GM06990 (cell line): ENCODE data around the gene E2F4.

Source experiments
- DNase-seq: peaks from one replicate; pipeline ENCODE4 v3.0.0-alpha.2; 2011; ENCODE audit not compliant: insufficient read length; ENCODE audit errors: extremely low read depth
- H3K27me3 ChIP-seq: replicated peaks from 2 replicates; pipeline ENCODE4 v1.6.0; 2011; ENCODE audit warnings: low read length; ENCODE audit not compliant: control insufficient read depth, insufficient read depth
- H3K36me3 ChIP-seq: 2 replicates; pipeline ENCODE4 v1.5.1; 2011; ENCODE audit warnings: low read length; ENCODE audit not compliant: control insufficient read depth, insufficient read depth
- H3K4me3 ChIP-seq: replicated peaks from 2 replicates; pipeline ENCODE4 v1.5.1; 2011; ENCODE audit warnings: low read depth, mild to moderate bottlenecking, control low read depth, low read length
- CTCF ChIP-seq: IDR thresholded peaks from 2 replicates; pipeline ENCODE4 v1.5.1; 2011; ENCODE audit warnings: low read length, control low read depth, mild to moderate bottlenecking, inconsistent platforms; ENCODE audit not compliant: insufficient read depth, poor library complexity, severe bottlenecking

Gene E2F4

DNA sequence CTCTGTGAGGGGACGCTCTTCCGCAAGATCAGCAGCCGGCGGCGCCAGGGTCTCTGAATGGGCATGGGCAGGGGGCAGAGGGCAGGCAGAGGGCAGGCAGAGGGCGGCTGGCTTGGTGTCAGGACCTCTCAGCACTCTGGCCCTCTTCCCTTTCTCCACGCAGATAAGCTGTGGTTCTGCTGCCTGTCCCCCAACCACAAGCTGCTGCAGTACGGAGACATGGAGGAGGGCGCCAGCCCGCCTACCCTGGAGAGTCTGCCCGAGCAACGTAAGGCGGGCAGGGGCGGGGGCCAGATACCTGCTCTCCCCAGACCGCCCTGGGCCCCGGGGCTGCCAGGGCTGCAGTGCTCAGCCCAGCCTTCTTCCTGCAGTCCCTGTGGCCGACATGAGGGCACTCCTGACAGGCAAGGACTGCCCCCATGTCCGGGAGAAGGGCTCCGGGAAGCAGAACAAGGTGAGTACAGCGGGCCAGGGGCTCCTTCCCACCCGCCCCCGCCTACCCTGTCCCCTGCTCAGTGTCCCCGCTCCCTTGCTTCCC is 11.1 kb downstream of the E2F4 start:
- Histone ChIP-seq H3K4me3 (no peak overlapping the region), H3K36me3 (peaks cover 46% of the 10 kb centered on the region), H3K27me3 (no peaks in the 10 kb centered on the region)
- no peak for TF ChIP-seq CTCF
- no peak for DNase-seq

- no peaks in the 10 kb centered on the region for H3K27me3 ChIP-seq
- TF ChIP-seq CTCF, result no peak
- no peak for DNase-seq
- peaks cover 40% of the 10 kb centered on the region for H3K36me3 ChIP-seq
- no peak overlapping the region for H3K4me3 ChIP-seq
Measured at GRCh38 chr16:67204076-67204475, 12.1 kb downstream of the E2F4 start.

- Histone ChIP-seq H3K36me3 (peaks cover 30% of the 10 kb centered on the region), H3K27me3 (no peaks in the 10 kb centered on the region), H3K4me3 (no peak overlapping the region)
- no peak for DNase-seq
- TF ChIP-seq CTCF, result no peak
Measured at GRCh38 chr16:67206129-67206837, 14.3 kb downstream of the E2F4 start.

DNA sequence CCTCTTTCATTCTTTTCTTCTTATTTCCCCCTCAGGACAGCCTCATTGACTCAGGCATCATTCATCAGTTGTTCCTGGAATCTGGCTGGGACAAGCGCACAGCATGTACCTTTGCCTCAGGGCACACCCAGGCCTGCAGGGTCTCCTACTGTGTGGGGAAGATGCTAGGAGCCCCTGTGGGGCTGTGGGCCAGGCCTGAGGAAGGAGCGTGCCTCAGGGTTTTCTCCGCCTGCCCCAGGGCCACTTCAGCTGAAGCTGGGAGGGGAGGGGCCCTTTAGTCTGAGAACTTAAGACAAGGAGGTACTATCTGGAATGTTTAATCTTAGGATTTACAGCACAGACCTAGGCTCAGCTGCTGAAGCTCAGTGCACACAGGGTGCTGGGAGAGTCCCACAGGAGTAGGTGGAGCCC is 14.9 kb downstream of the E2F4 start:
- Histone ChIP-seq H3K27me3 (no peaks in the 10 kb centered on the region), H3K36me3 (peaks cover 26% of the 10 kb centered on the region), H3K4me3 (no peak overlapping the region)
- TF ChIP-seq CTCF, result no peak
- no peak for DNase-seq

DNA sequence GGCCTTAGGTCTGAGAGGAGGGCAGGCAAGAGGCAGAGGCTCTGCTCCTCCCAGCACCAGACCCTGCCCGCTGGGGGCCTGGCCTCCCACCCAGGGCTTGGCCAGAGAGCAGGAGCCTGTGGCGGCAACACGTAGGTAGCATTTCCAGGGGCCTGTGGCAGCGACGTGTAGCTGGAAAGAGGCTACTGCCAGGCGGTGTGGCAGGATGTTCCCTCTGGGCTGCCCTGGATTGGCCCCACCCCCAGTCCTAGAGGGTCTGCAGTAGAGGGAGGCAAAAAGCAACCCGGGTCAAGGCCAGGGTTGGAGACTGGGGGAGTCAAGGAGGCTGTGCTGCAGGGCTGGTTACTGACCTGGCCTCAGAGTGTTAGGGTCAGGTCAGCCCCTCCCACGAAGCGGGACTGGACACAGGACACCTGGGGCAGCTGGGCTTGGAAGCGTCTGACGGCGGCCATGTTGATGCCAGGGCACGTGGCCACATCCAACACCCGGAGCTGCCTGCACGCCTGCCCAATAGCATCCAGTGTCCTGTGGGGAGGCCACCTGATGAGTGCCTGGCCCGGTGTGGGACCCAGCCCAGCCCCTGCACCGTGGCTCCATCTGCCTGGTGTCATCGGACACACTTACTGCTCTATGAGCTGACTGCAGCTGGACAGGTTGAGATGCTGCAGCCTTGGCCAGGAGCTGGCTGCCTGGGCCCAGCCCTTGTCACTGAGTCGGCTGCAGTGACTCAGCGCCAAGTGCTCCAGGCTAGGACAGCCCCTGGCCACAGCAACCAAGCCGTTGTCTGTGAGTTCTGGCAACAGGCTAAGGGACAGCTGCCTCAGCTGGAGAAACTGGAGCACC is 15.5 kb downstream of the E2F4 start:
- no peak for TF ChIP-seq CTCF
- Histone ChIP-seq H3K27me3 (no peaks in the 10 kb centered on the region), H3K36me3 (peaks cover 20% of the 10 kb centered on the region), H3K4me3 (no peak overlapping the region)
- no peak for DNase-seq
